ENCODE data around the gene PAPOLB. TPM values are rescaled to one million over a fixed set of nuclear protein-coding genes. Genes with fewer than 3 reads are reported as not detected.

PAPOLB gene
- total and polyA plus RNA-seq, 7 donors, result 0.01 to 0.11 TPM; not detected in 5

DNA sequence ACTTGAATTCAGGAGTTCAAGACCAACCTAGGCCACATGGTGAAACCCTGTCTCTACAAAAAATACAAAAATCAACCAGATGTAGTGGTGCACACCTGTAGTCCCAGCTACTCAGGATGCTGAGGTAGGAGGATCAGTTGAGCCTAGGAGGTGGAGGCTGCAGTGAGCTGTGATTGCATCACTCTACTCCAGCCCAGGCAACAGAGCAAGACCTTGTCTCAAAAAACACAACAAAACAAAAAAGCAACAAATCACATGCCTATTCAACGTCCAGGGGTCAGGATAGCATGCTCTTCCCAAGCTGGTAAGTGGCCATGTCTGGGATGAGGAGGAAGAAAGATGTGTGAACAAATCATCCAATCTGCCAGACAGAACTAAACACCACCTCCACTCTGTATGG, 27.9 kb upstream of the PAPOLB start:
- ATAC-seq, result no peak
- DNase-seq, result no peak
- H3K4me3 ChIP-seq, result no peak overlapping the region
- TF ChIP-seq, protein P1, sequence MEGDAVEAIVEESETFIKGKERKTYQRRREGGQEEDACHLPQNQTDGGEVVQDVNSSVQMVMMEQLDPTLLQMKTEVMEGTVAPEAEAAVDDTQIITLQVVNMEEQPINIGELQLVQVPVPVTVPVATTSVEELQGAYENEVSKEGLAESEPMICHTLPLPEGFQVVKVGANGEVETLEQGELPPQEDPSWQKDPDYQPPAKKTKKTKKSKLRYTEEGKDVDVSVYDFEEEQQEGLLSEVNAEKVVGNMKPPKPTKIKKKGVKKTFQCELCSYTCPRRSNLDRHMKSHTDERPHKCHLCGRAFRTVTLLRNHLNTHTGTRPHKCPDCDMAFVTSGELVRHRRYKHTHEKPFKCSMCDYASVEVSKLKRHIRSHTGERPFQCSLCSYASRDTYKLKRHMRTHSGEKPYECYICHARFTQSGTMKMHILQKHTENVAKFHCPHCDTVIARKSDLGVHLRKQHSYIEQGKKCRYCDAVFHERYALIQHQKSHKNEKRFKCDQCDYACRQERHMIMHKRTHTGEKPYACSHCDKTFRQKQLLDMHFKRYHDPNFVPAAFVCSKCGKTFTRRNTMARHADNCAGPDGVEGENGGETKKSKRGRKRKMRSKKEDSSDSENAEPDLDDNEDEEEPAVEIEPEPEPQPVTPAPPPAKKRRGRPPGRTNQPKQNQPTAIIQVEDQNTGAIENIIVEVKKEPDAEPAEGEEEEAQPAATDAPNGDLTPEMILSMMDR (IDR thresholded peaks at IDR 0.05), result no peak
- H3K36me3 ChIP-seq (ENCODE audit: insufficient read depth in 1 of 2, low read depth in 1 of 2), result no peaks in the 10 kb centered on the region
- no peaks in the 10 kb centered on the region for H3K4me1 ChIP-seq
- H3K9me3 ChIP-seq, result no peaks in the 10 kb centered on the region
- intact Hi-C loops (cut with DNase I), result no loop called here
- no peak overlapping the region for H3K27ac ChIP-seq
- 31 to 35% (median 33%) methylated on average over 1 of the region's 1 CpG for WGBS, 3 donors
- no peaks in the 10 kb centered on the region for H3K27me3 ChIP-seq (ENCODE audit: insufficient read depth in 3 of 3, low read length in 2 of 3)

DNA sequence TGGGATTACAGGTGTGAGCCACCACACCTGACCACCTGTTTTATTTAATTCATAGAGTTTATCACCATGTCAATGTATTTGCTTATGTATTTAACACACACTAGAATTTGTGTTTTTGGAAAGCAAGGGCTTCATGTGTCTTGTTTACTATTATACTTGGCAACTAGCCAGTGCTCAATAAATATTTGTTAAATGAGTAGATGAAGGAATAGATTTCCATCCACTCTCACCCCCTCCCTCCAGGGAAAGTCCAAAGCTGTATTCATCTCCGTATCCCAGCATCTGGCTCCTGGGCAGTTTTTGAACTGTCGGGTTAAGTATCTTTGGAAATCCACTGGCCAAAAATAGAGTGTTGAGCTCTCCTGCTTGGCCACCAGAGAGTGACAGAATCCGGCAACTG, 26.3 kb upstream of the PAPOLB start:
- Histone ChIP-seq H3K36me3 (ENCODE audit: insufficient read depth in 1 of 2, low read depth in 1 of 2) (no peaks in the 10 kb centered on the region), H3K27ac (no peak overlapping the region), H3K4me3 (no peak overlapping the region), H3K4me1 (peaks cover under 1% of the 10 kb centered on the region), H3K27me3 (ENCODE audit: insufficient read depth in 3 of 3, low read length in 2 of 3) (peaks cover 0 to 10% (median 0%) of the 10 kb centered on the region in 3 donors), H3K9me3 (no peaks in the 10 kb centered on the region)
- TF ChIP-seq, protein P1 (IDR thresholded peaks at IDR 0.05), result no peak
- intact Hi-C loops (cut with DNase I), result no loop called here
- 21 to 38% (median 30%) methylated on average over 3 of the region's 3 CpGs for WGBS, 3 donors
- ATAC-seq (no peak), DNase-seq (no peak)

DNA sequence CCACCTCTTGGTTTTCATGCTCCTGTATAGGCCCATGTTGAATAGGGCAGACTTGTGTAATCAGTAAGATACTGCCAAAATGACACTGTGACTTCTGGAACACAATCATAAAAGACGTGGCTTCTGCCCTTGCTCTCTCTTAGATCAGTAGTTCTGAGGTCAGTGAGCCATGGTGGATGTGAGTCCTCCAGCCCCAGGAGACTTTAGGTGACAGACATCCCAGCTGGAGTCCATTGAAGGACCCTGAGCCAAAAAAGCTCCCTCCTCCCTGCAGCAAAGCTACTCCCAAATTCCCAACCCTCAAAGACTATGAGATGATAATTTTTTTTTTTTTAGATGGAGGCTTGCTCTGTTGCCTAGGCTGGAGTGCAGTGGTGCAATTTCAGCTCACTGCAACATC, 24.8 kb upstream of the PAPOLB start:
- Histone ChIP-seq H3K9me3 (no peaks in the 10 kb centered on the region), H3K27me3 (ENCODE audit: insufficient read depth in 3 of 3, low read length in 2 of 3) (peaks cover 0 to 25% (median 0%) of the 10 kb centered on the region in 3 donors), H3K36me3 (ENCODE audit: insufficient read depth in 1 of 2, low read depth in 1 of 2) (no peaks in the 10 kb centered on the region), H3K4me3 (no peak overlapping the region), H3K4me1 (peaks cover 8% of the 10 kb centered on the region), H3K27ac (no peak overlapping the region)
- no peak for DNase-seq
- WGBS, 3 donors, result 25 to 43% (median 38%) methylated on average over 1 of the region's 1 CpG
- intact Hi-C loops (cut with DNase I), result no loop called here
- no peak for ATAC-seq
- TF ChIP-seq, protein P1 (IDR thresholded peaks at IDR 0.05), result no peak

DNA sequence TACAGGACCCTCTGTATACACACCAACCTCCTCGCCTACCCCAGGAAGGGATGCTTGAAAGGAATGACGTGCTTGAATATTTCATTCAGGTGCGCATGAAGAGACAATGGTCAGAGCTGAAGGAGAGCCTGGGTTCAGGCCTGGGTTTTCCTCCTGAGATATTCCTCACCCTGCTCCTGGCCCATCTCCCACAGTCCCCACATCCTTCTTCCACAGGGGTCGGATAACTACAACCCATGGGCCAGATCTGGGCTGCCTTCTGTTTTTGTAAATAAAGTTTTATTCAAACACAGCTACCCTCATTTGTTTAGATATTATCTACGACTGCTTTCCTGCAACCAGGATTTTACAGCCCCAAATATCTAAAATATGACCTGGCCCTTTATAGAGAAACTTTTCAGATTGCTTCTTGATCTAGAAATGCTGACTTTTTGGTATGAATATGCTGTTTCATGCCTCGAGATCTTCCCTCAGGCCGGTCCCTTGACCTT, 23.5 kb upstream of the PAPOLB start:
- no peak overlapping the region for H3K4me3 ChIP-seq
- peaks cover 8% of the 10 kb centered on the region for H3K4me1 ChIP-seq
- no peaks in the 10 kb centered on the region for H3K36me3 ChIP-seq (ENCODE audit: insufficient read depth in 1 of 2, low read depth in 1 of 2)
- peaks cover 0 to 26% (median 0%) of the 10 kb centered on the region in 3 donors for H3K27me3 ChIP-seq (ENCODE audit: insufficient read depth in 3 of 3, low read length in 2 of 3)
- H3K27ac ChIP-seq, result no peak overlapping the region
- TF ChIP-seq, protein P1 (IDR thresholded peaks at IDR 0.05), result no peak
- intact Hi-C loops (cut with DNase I), result no loop called here
- H3K9me3 ChIP-seq, result no peaks in the 10 kb centered on the region
- DNase-seq, result no peak
- WGBS, 3 donors, result 88 to 93% (median 92%) methylated on average over 7 of the region's 7 CpGs
- ATAC-seq, result no peak

DNA sequence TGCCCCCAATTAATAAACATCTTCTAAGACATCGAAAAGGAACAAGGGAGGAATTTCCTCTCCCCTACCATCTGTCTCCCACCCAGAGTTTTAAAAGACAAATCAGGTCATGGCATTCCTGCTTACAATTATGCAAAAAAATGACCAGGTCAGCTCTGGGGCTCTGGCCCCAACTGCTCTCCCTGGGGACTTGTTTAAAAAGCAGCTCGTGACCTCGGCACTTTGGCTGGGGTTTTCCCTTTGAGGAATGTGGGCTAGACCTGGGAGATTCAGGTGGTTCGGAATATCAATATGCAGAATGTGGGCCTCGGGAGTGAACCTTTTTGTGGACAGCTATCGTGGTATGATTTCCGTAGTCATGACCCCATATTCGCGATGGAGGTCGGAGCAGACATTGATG, 22.3 kb upstream of the PAPOLB start:
- peaks cover 8% of the 10 kb centered on the region for H3K4me1 ChIP-seq
- no peaks in the 10 kb centered on the region for H3K36me3 ChIP-seq (ENCODE audit: insufficient read depth in 1 of 2, low read depth in 1 of 2)
- no peak for DNase-seq
- H3K27me3 ChIP-seq (ENCODE audit: insufficient read depth in 3 of 3, low read length in 2 of 3), result peaks cover 0 to 33% (median 0%) of the 10 kb centered on the region in 3 donors
- TF ChIP-seq, protein P1 (IDR thresholded peaks at IDR 0.05), result no peak
- H3K4me3 ChIP-seq, result no peak overlapping the region
- WGBS, 3 donors, result 73 to 79% (median 75%) methylated on average over 10 of the region's 10 CpGs
- intact Hi-C loops (cut with DNase I), result loop anchor here in 1 of 2 donors (5.0 kb wide), 1 partner anchor 92 kb away; no protein-coding TSS in a partner anchor
- H3K9me3 ChIP-seq, result no peaks in the 10 kb centered on the region
- no peak overlapping the region for H3K27ac ChIP-seq
- no peak for ATAC-seq
